ENCODE data around the gene HBQ1. TPM values are rescaled to one million over a fixed set of nuclear protein-coding genes. Genes with fewer than 3 reads are reported as not detected.

Gene HBQ1
- total RNA-seq, 1 donor from 2014 or later: 2.7 TPM

- no peaks in the 10 kb centered on the region for H3K4me1 Mint-ChIP-seq (ENCODE audit: low read depth, unreplicated experiment)
- H3K4me2 ChIP-seq (ENCODE audit: low read length): no peak overlapping the region
- no peak for DNase-seq (ENCODE audit: low read depth)
Measured at GRCh38 chr16:177394-177822, 2.9 kb upstream of the HBQ1 start.

GRCh38 chr16:177981-178667 lies 2.1 kb upstream of the HBQ1 start:
- H3K27ac ChIP-seq (ENCODE audit: low read depth, low read length): no peak overlapping the region
- H3K27me3 ChIP-seq (ENCODE audit: insufficient read depth, low read length): peaks cover 38% of the 10 kb centered on the region
- no peak overlapping the region for H3K9ac ChIP-seq (ENCODE audit: low read length)
- peaks cover 10% of the 10 kb centered on the region for H3K4me1 ChIP-seq (ENCODE audit: insufficient read depth, low read length)
- H3K9me3 Mint-ChIP-seq (ENCODE audit: unreplicated experiment): no peaks in the 10 kb centered on the region
- peaks cover 2% of the 10 kb centered on the region for H3K36me3 Mint-ChIP-seq (ENCODE audit: low read depth, unreplicated experiment)
- peaks cover 35% of the 10 kb centered on the region for H4K20me1 ChIP-seq (ENCODE audit: insufficient read depth, low read length)
- FAIRE-seq (no peak), DNase-seq (ENCODE audit: low read depth) (no peak)
- H3K79me2 ChIP-seq (ENCODE audit: insufficient read depth, low read length): no peaks in the 10 kb centered on the region
- H2AFZ ChIP-seq (ENCODE audit: low read depth, low read length): no peak overlapping the region
- H3K4me1 Mint-ChIP-seq (ENCODE audit: low read depth, unreplicated experiment): no peaks in the 10 kb centered on the region
- H3K27ac Mint-ChIP-seq (ENCODE audit: unreplicated experiment): no peak overlapping the region
- H3K9me3 ChIP-seq (ENCODE audit: insufficient read depth, low read depth, low read length): no peaks in the 10 kb centered on the region
- no peak for TF ChIP-seq CTCF (IDR thresholded peaks at IDR 0.05; ENCODE audit: insufficient read depth, low read depth, low read length)
- no peak for TF ChIP-seq EZH2 (IDR thresholded peaks at IDR 0.05; ENCODE audit: insufficient read depth, low read length)
- no peak overlapping the region for H3K4me2 ChIP-seq (ENCODE audit: low read length)
- peak overlapping the region; percentile 10 for H3K4me3 Mint-ChIP-seq (ENCODE audit: unreplicated experiment)
- H3K27me3 Mint-ChIP-seq (ENCODE audit: low read depth, unreplicated experiment): peaks cover 39% of the 10 kb centered on the region
- H3K36me3 ChIP-seq (ENCODE audit: insufficient read depth, low read length): no peaks in the 10 kb centered on the region
- no peak overlapping the region for H3K4me3 ChIP-seq (ENCODE audit: insufficient read depth, low read depth, low read length)

More at GRCh38 chr16:177394-177822, 2.9 kb upstream of the HBQ1 start:
- peaks cover 10% of the 10 kb centered on the region for H3K4me1 ChIP-seq (ENCODE audit: insufficient read depth, low read length)
- H3K4me3 Mint-ChIP-seq (ENCODE audit: unreplicated experiment): peak overlapping the region; percentile 10
- TF ChIP-seq CTCF (IDR thresholded peaks at IDR 0.05; ENCODE audit: insufficient read depth, low read depth, low read length): no peak
- TF ChIP-seq EZH2 (IDR thresholded peaks at IDR 0.05; ENCODE audit: insufficient read depth, low read length): peak; percentile 16
- peaks cover 31% of the 10 kb centered on the region for H4K20me1 ChIP-seq (ENCODE audit: insufficient read depth, low read length)
- no peaks in the 10 kb centered on the region for H3K9me3 Mint-ChIP-seq (ENCODE audit: unreplicated experiment)
- no peaks in the 10 kb centered on the region for H3K79me2 ChIP-seq (ENCODE audit: insufficient read depth, low read length)
- H3K4me3 ChIP-seq (ENCODE audit: insufficient read depth, low read depth, low read length): no peak overlapping the region
- no peak overlapping the region for H2AFZ ChIP-seq (ENCODE audit: low read depth, low read length)
- peaks cover 38% of the 10 kb centered on the region for H3K27me3 ChIP-seq (ENCODE audit: insufficient read depth, low read length)
- no peaks in the 10 kb centered on the region for H3K9me3 ChIP-seq (ENCODE audit: insufficient read depth, low read depth, low read length)
- no peaks in the 10 kb centered on the region for H3K36me3 ChIP-seq (ENCODE audit: insufficient read depth, low read length)
- FAIRE-seq: no peak
- no peak overlapping the region for H3K27ac ChIP-seq (ENCODE audit: low read depth, low read length)
- H3K36me3 Mint-ChIP-seq (ENCODE audit: low read depth, unreplicated experiment): peaks cover 2% of the 10 kb centered on the region
- no peak overlapping the region for H3K27ac Mint-ChIP-seq (ENCODE audit: unreplicated experiment)
- H3K9ac ChIP-seq (ENCODE audit: low read length): no peak overlapping the region
- peaks cover 39% of the 10 kb centered on the region for H3K27me3 Mint-ChIP-seq (ENCODE audit: low read depth, unreplicated experiment)

GRCh38 chr16:178668-179015 lies 1.6 kb upstream of the HBQ1 start:
- no peak overlapping the region for H3K27ac ChIP-seq (ENCODE audit: low read depth, low read length)
- TF ChIP-seq CTCF (IDR thresholded peaks at IDR 0.05; ENCODE audit: insufficient read depth, low read depth, low read length): no peak
- TF ChIP-seq EZH2 (IDR thresholded peaks at IDR 0.05; ENCODE audit: insufficient read depth, low read length): no peak
- peaks cover 10% of the 10 kb centered on the region for H3K4me1 ChIP-seq (ENCODE audit: insufficient read depth, low read length)
- no peaks in the 10 kb centered on the region for H3K9me3 ChIP-seq (ENCODE audit: insufficient read depth, low read depth, low read length)
- no peak for DNase-seq (ENCODE audit: low read depth)
- peaks cover 36% of the 10 kb centered on the region for H3K27me3 Mint-ChIP-seq (ENCODE audit: low read depth, unreplicated experiment)
- H3K79me2 ChIP-seq (ENCODE audit: insufficient read depth, low read length): no peaks in the 10 kb centered on the region
- no peak overlapping the region for H3K27ac Mint-ChIP-seq (ENCODE audit: unreplicated experiment)
- no peaks in the 10 kb centered on the region for H3K9me3 Mint-ChIP-seq (ENCODE audit: unreplicated experiment)
- H3K4me3 Mint-ChIP-seq (ENCODE audit: unreplicated experiment): no peak overlapping the region
- no peak for FAIRE-seq
- no peaks in the 10 kb centered on the region for H3K36me3 ChIP-seq (ENCODE audit: insufficient read depth, low read length)
- H2AFZ ChIP-seq (ENCODE audit: low read depth, low read length): no peak overlapping the region
- no peaks in the 10 kb centered on the region for H3K4me1 Mint-ChIP-seq (ENCODE audit: low read depth, unreplicated experiment)
- no peak overlapping the region for H3K4me2 ChIP-seq (ENCODE audit: low read length)
- H3K4me3 ChIP-seq (ENCODE audit: insufficient read depth, low read depth, low read length): no peak overlapping the region
- peaks cover 2% of the 10 kb centered on the region for H3K36me3 Mint-ChIP-seq (ENCODE audit: low read depth, unreplicated experiment)
- peaks cover 38% of the 10 kb centered on the region for H3K27me3 ChIP-seq (ENCODE audit: insufficient read depth, low read length)
- peaks cover 37% of the 10 kb centered on the region for H4K20me1 ChIP-seq (ENCODE audit: insufficient read depth, low read length)
- no peak overlapping the region for H3K9ac ChIP-seq (ENCODE audit: low read length)

Data from astrocyte (in vitro differentiated cells and primary cell).